HEK293 (cell line): ENCODE data around the gene RPS6KA3.

Experiments used
- ZNF37A ChIP-seq: fragments of 450-650 bp; IDR thresholded peaks from 2 replicates; pipeline ENCODE4 v1.5.1; 2018; ENCODE audit warnings: missing biosample characterization, missing genetic modification characterization
- ZNF768 ChIP-seq: fragments of 450-650 bp; formaldehyde crosslinking; IDR thresholded peaks from 2 replicates; pipeline ENCODE4 v1.5.1; 2018; ENCODE audit warnings: missing biosample characterization, mild to moderate bottlenecking, missing genetic modification characterization
- ZNF776 ChIP-seq: fragments of 450-650 bp; formaldehyde crosslinking; IDR thresholded peaks from 2 replicates; pipeline ENCODE4 v1.5.0; 2017; ENCODE audit warnings: missing biosample characterization, missing genetic modification characterization, borderline replicate concordance
- TF ChIP-seq, protein P1 (sequence below): fragments of 450-650 bp; formaldehyde crosslinking; IDR thresholded peaks from 2 replicates; pipeline ENCODE4 v1.5.1; 2016; ENCODE audit warnings: missing biosample characterization, missing genetic modification characterization
- TF ChIP-seq, protein P2 (sequence below): fragments of 450-650 bp; formaldehyde crosslinking; IDR thresholded peaks from 2 replicates; pipeline ENCODE4 v1.5.1; 2016; ENCODE audit warnings: missing biosample characterization, missing genetic modification characterization, low read depth
- TF ChIP-seq, protein P3 (sequence below): fragments of 450-650 bp; formaldehyde crosslinking; IDR thresholded peaks from 2 replicates; pipeline ENCODE4; 2016; ENCODE audit warnings: missing biosample characterization, missing genetic modification characterization

DNA sequence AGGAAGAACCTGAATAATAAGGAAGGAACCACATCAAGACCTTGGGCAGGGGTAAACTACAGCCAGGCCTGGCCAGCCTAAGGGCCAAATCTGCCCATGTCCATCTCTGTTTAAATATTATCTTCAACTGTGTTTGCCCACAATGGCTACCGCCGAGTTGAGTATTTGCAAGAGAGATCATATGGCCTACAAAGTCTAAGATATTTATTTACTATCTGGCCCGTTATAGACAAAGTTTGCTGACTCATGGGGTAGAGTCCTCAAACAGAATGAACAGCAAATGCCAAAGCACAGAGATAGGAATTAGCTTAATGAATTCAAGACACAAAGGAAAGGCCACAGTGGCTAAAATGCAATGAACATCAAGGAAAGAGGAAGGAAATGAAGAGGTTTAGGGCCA is 44.8 kb downstream of the RPS6KA3 start:
- TF ChIP-seq, protein P1, sequence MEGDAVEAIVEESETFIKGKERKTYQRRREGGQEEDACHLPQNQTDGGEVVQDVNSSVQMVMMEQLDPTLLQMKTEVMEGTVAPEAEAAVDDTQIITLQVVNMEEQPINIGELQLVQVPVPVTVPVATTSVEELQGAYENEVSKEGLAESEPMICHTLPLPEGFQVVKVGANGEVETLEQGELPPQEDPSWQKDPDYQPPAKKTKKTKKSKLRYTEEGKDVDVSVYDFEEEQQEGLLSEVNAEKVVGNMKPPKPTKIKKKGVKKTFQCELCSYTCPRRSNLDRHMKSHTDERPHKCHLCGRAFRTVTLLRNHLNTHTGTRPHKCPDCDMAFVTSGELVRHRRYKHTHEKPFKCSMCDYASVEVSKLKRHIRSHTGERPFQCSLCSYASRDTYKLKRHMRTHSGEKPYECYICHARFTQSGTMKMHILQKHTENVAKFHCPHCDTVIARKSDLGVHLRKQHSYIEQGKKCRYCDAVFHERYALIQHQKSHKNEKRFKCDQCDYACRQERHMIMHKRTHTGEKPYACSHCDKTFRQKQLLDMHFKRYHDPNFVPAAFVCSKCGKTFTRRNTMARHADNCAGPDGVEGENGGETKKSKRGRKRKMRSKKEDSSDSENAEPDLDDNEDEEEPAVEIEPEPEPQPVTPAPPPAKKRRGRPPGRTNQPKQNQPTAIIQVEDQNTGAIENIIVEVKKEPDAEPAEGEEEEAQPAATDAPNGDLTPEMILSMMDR: no peak
- TF ChIP-seq, protein P2, sequence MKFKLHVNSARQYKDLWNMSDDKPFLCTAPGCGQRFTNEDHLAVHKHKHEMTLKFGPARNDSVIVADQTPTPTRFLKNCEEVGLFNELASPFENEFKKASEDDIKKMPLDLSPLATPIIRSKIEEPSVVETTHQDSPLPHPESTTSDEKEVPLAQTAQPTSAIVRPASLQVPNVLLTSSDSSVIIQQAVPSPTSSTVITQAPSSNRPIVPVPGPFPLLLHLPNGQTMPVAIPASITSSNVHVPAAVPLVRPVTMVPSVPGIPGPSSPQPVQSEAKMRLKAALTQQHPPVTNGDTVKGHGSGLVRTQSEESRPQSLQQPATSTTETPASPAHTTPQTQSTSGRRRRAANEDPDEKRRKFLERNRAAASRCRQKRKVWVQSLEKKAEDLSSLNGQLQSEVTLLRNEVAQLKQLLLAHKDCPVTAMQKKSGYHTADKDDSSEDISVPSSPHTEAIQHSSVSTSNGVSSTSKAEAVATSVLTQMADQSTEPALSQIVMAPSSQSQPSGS (tag by site-specific recombination): no peak
- TF ChIP-seq, protein P3, sequence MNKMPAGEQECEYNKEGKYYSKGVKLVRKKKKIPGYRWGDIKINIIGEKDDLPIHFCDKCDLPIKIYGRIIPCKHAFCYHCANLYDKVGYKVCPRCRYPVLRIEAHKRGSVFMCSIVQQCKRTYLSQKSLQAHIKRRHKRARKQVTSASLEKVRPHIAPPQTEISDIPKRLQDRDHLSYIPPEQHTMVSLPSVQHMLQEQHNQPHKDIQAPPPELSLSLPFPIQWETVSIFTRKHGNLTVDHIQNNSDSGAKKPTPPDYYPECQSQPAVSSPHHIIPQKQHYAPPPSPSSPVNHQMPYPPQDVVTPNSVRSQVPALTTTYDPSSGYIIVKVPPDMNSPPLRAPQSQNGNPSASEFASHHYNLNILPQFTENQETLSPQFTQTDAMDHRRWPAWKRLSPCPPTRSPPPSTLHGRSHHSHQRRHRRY: no peak
- no peak for TF ChIP-seq ZNF776 (tag by site-specific recombination)
- no peak for TF ChIP-seq ZNF37A
- no peak for TF ChIP-seq ZNF768 (tag by site-specific recombination)
